Stomach (tissue), 4 donors: Measurements from ENCODE around the gene TRPM4.

ENCODE experiments used
- CTCF ChIP-seq, 7 experiments: fragments of 450-650 bp in 4 of 7; fragments of 200-600 bp in 3 of 7; sonication (generic) in 3 of 7; IDR thresholded peaks; one replicate each; pipeline ENCODE4 v1.5.1; 2016 to 2019; ENCODE audit warnings: antibody characterized with exemption in 7 of 7, control low read depth in 2 of 7, mild to moderate bottlenecking in 1 of 7
- POLR2A ChIP-seq, 4 donors: fragments of 450-650 bp; IDR thresholded peaks; one replicate each; pipeline ENCODE4 v1.6.1; 2016; ENCODE audit warnings: antibody characterized with exemption in 4 of 4, control low read depth in 2 of 4, mild to moderate bottlenecking in 1 of 4, moderate library complexity in 1 of 4
- POLR2AphosphoS5 ChIP-seq, 3 donors: sonication (generic); formaldehyde crosslinking; IDR thresholded peaks; one replicate each; pipeline ENCODE4 v1.6.1; 2016; ENCODE audit warnings: antibody characterized with exemption in 3 of 3

GRCh38 chr19:49117677-49118564 is 39.7 kb upstream of the TRPM4 start:
- TF ChIP-seq CTCF (IDR thresholded peaks at IDR 0.05) (no peak), POLR2AphosphoS5 (IDR thresholded peaks at IDR 0.05) (no peak), POLR2A (IDR thresholded peaks at IDR 0.05) (no peak)
